HepG2 (cell line): Measurements from ENCODE around the gene RRP12. TPM values are rescaled to one million over a fixed set of nuclear protein-coding genes. Genes with fewer than 3 reads are reported as not detected.
A peak's percentile ranks its signal among the peaks of the same experiment; 100 is the strongest.

Experiments used
- ARNTL ChIP-seq: sonication (generic); formaldehyde crosslinking; IDR thresholded peaks from 2 replicates; pipeline ENCODE4 v1.4.0; 2020; ENCODE audit warnings: mild to moderate bottlenecking, missing genetic modification reagents
- CREM ChIP-seq, 2 experiments: sonication (generic) in 1 of 2; formaldehyde crosslinking in 1 of 2; IDR thresholded peaks; 2 replicates each; pipeline versions ENCODE4 v1.4.0 to v1.6.1; 2016 to 2020; ENCODE audit warnings: antibody characterized with exemption in 1 of 2, mild to moderate bottlenecking in 1 of 2, missing genetic modification reagents in 1 of 2
- ETV5 ChIP-seq: IDR thresholded peaks from 2 replicates; pipeline ENCODE4 v1.6.1; 2018; ENCODE audit warnings: missing biosample characterization, missing genetic modification reagents, inconsistent platforms, borderline replicate concordance
- FLYWCH1 ChIP-seq: sonication (generic); formaldehyde crosslinking; IDR thresholded peaks from 2 replicates; pipeline ENCODE4 v1.8.1; 2023; ENCODE audit warnings: mild to moderate bottlenecking, missing genetic modification reagents
- FOXA1 ChIP-seq, 2 experiments: fragments of 450-650 bp in 1 of 2; sonication (generic) in 1 of 2; formaldehyde crosslinking in 1 of 2; IDR thresholded peaks; 2 replicates each; pipeline versions ENCODE4 v1.4.0 to v1.6.1; 2016 to 2020; ENCODE audit warnings: missing genetic modification reagents in 1 of 2
- HNRNPK ChIP-seq: fragments of 200-400 bp; formaldehyde crosslinking; IDR thresholded peaks from 2 replicates; pipeline ENCODE4 v1.6.1; 2018; ENCODE audit warnings: low read length, low read depth, moderate library complexity, mild to moderate bottlenecking; ENCODE audit not compliant: poor library complexity, severe bottlenecking
- HOXA7 ChIP-seq: sonication (generic); formaldehyde crosslinking; IDR thresholded peaks from 2 replicates; pipeline ENCODE4 v1.8.1; 2022; ENCODE audit warnings: mild to moderate bottlenecking, missing genetic modification reagents, moderate library complexity
- JUNB ChIP-seq: sonication (generic); formaldehyde crosslinking; IDR thresholded peaks from 2 replicates; pipeline ENCODE4 v1.8.0; 2022; ENCODE audit warnings: missing genetic modification reagents, mild to moderate bottlenecking, borderline replicate concordance
- LCORL ChIP-seq, 2 experiments: fragments of 450-650 bp in 1 of 2; sonication (generic) in 1 of 2; formaldehyde crosslinking in 1 of 2; IDR thresholded peaks; 2 replicates each; pipeline versions ENCODE4 v1.5.0 to v1.6.1; 2017 to 2020; ENCODE audit warnings: antibody characterized with exemption in 1 of 2, missing genetic modification reagents in 1 of 2
- MBNL3 ChIP-seq: fragments of 250-450 bp; sonication (Bioruptor Pico); conservative IDR thresholded peaks from 2 replicates; pipeline ENCODE4 v1.8.0; 2022; ENCODE audit warnings: mild to moderate bottlenecking, inconsistent platforms
- MXD4 ChIP-seq: IDR thresholded peaks from 2 replicates; pipeline ENCODE4 v1.6.1; 2016; ENCODE audit warnings: mild to moderate bottlenecking, missing biosample characterization, missing genetic modification reagents
- NAIF1 ChIP-seq: sonication (generic); formaldehyde crosslinking; IDR thresholded peaks from 2 replicates; pipeline ENCODE4 v1.5.0; 2020; ENCODE audit warnings: mild to moderate bottlenecking, missing genetic modification reagents, borderline replicate concordance
- NR1H2 ChIP-seq: sonication (generic); formaldehyde crosslinking; IDR thresholded peaks from 2 replicates; pipeline ENCODE4 v1.8.1; 2022; ENCODE audit warnings: low read depth, missing genetic modification reagents, borderline replicate concordance
- PREB ChIP-seq: sonication (generic); formaldehyde crosslinking; IDR thresholded peaks from 2 replicates; pipeline ENCODE4 v1.4.0; 2020; ENCODE audit warnings: missing genetic modification reagents
- TCF12 ChIP-seq, 2 experiments: fragments of 450-650 bp in 1 of 2; sonication (generic) in 1 of 2; formaldehyde crosslinking in 1 of 2; IDR thresholded peaks; 2 replicates each; pipeline versions ENCODE4 v1.6.1 to v1.8.0; 2017 to 2022; ENCODE audit warnings: antibody characterized with exemption in 1 of 2, mild to moderate bottlenecking in 1 of 2, missing genetic modification reagents in 1 of 2, moderate library complexity in 1 of 2
- ZBTB7A ChIP-seq: sonication (generic); formaldehyde crosslinking; IDR thresholded peaks from 2 replicates; pipeline ENCODE4 v1.8.0; 2022; ENCODE audit warnings: mild to moderate bottlenecking, missing genetic modification reagents
- ZNF143 ChIP-seq: sonication (generic); formaldehyde crosslinking; IDR thresholded peaks from 2 replicates; pipeline ENCODE4 v1.4.0; 2020; ENCODE audit warnings: missing genetic modification reagents
- ZNF569 ChIP-seq: sonication (generic); formaldehyde crosslinking; IDR thresholded peaks from 2 replicates; pipeline ENCODE4 v1.5.0; 2020; ENCODE audit warnings: mild to moderate bottlenecking, missing genetic modification reagents, moderate library complexity, borderline replicate concordance
- ZNF768 ChIP-seq: sonication (generic); formaldehyde crosslinking; IDR thresholded peaks from 2 replicates; pipeline ENCODE4 v1.4.0; 2020; ENCODE audit warnings: missing genetic modification reagents
- ZNF879 ChIP-seq: sonication (generic); formaldehyde crosslinking; IDR thresholded peaks from 2 replicates; pipeline ENCODE4 v1.8.1; 2023; ENCODE audit warnings: missing genetic modification reagents
- polyA plus RNA-seq, 8 experiments: library from polyadenylated mRNA; depleted of rRNA in 3 of 8; stranded (reverse) in 7 of 8; unstranded in 1 of 8; fragments of >200 nt; fragmentation: Illumina TruSeq in 4 of 8; extraction: Trizol in 4 of 8; gene quantifications; 2 replicates each; pipeline versions ENCODE4 v1.2.1 to v1.2.3, GENCODE V29; 2011 to 2016; ENCODE audit warnings: low read depth in 4 of 8, missing spikeins in 1 of 8, mixed read lengths in 1 of 8; ENCODE audit not compliant: insufficient read depth in 1 of 8
- total RNA-seq, 5 experiments: library from RNA; depleted of rRNA; stranded (reverse); fragments of >200 nt; fragmentation: Illumina TruSeq; extraction: Trizol; gene quantifications; 2 replicates each; pipeline ENCODE4 v1.2.3, GENCODE V29; 2016; ENCODE audit warnings: low read depth in 1 of 5
- TF ChIP-seq, protein P1 (sequence below): IDR thresholded peaks from 2 replicates; pipeline ENCODE4 v1.4.0; 2020; ENCODE audit warnings: mild to moderate bottlenecking, missing genetic modification reagents
- TF ChIP-seq, protein P2 (sequence below): sonication (generic); formaldehyde crosslinking; IDR thresholded peaks from 2 replicates; pipeline ENCODE4 v1.4.0; 2020; ENCODE audit warnings: mild to moderate bottlenecking, missing genetic modification reagents

Gene RRP12
- total and polyA plus RNA-seq, 2 of the 13 experiments (the other 11 are each of a cell fraction or from before 2014, with no cell fraction given), result 13.2 to 39.4 TPM

DNA sequence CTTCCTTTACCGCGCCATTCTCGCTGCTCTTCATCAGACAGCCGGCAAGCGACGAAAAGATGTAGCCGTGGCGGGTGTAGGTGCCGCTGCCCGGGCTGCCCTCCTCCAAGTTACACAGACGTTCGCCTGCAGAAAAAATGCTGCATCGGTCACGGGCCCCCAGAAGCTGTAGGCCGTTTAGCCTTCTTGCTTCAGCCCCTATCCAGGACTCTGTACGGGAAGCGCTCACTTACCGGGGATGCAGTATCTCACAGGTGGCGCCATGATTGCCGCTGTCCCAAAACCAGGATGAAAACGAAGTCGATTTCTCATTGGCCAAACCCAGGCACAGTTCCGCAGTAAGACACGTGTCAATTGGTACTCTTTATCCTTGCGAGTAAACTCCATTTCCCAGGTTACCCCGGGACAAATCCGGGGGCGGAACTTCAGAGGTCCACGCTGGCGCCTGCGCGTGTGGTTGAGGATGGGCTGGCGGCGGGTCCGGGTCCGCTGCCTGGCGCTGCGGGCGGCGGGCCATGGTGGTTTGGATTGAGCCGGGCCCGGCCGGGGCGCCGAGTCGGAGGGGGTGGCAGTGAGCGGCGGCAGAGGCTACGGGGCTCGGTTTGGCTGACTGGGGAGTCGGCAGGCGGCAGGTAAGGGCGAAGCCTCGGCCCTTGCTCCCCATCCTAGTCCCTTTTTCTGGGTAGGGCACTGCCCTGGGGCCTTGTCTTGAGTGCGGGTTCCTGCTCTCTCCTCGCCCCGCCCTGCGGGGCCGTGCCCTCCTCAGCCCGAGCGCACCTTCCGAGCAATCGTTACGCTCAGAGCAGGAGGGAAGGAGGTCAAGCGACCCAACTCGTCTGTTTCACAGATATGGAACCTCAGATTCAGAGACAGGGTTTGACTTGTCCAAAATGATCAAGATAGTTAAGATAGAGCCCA is 44.8 kb upstream of the RRP12 start, which contains the start of the genes EXOSC1 and ZDHHC16 (continued):
- TF ChIP-seq LCORL (IDR thresholded peaks at IDR 0.05) (peak; percentile 82), LCORL (CRISPR knock-in tag; IDR thresholded peaks at IDR 0.05) (peak; percentile 32; the same call in 1 of the 2 replicates), JUNB (CRISPR knock-in tag) (no peak), HNRNPK (no peak), ARNTL (peak; percentile 45; the same call in 1 of the 2 replicates), ZBTB7A (CRISPR knock-in tag) (no peak), ZNF879 (CRISPR knock-in tag) (no peak), HOXA7 (CRISPR knock-in tag) (no peak), ZNF768 (CRISPR knock-in tag) (peak; percentile 26; the same call in 1 of the 2 replicates), MBNL3 (CRISPR knock-in tag) (no peak), ZNF569 (CRISPR knock-in tag) (no peak), MXD4 (CRISPR knock-in tag) (no peak; the same call in 1 of the 2 replicates), FOXA1 (IDR thresholded peaks at IDR 0.05) (no peak), FOXA1 (CRISPR knock-in tag; IDR thresholded peaks at IDR 0.05) (no peak), ZNF143 (CRISPR knock-in tag) (peak; percentile 98), ETV5 (CRISPR knock-in tag) (no peak), PREB (CRISPR knock-in tag) (no peak), FLYWCH1 (CRISPR knock-in tag) (no peak), CREM (IDR thresholded peaks at IDR 0.05) (peak; percentile 87), CREM (CRISPR knock-in tag; IDR thresholded peaks at IDR 0.05) (no peak), NAIF1 (CRISPR knock-in tag) (no peak), TCF12 (IDR thresholded peaks at IDR 0.05) (no peak), TCF12 (CRISPR knock-in tag; IDR thresholded peaks at IDR 0.05) (0 out of 2 replicates have a peak, but pooled peaks have one; percentile 65), NR1H2 (CRISPR knock-in tag) (no peak)
- TF ChIP-seq, protein P1, sequence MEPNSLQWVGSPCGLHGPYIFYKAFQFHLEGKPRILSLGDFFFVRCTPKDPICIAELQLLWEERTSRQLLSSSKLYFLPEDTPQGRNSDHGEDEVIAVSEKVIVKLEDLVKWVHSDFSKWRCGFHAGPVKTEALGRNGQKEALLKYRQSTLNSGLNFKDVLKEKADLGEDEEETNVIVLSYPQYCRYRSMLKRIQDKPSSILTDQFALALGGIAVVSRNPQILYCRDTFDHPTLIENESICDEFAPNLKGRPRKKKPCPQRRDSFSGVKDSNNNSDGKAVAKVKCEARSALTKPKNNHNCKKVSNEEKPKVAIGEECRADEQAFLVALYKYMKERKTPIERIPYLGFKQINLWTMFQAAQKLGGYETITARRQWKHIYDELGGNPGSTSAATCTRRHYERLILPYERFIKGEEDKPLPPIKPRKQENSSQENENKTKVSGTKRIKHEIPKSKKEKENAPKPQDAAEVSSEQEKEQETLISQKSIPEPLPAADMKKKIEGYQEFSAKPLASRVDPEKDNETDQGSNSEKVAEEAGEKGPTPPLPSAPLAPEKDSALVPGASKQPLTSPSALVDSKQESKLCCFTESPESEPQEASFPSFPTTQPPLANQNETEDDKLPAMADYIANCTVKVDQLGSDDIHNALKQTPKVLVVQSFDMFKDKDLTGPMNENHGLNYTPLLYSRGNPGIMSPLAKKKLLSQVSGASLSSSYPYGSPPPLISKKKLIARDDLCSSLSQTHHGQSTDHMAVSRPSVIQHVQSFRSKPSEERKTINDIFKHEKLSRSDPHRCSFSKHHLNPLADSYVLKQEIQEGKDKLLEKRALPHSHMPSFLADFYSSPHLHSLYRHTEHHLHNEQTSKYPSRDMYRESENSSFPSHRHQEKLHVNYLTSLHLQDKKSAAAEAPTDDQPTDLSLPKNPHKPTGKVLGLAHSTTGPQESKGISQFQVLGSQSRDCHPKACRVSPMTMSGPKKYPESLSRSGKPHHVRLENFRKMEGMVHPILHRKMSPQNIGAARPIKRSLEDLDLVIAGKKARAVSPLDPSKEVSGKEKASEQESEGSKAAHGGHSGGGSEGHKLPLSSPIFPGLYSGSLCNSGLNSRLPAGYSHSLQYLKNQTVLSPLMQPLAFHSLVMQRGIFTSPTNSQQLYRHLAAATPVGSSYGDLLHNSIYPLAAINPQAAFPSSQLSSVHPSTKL (CRISPR knock-in tag), result peak; percentile 36
- TF ChIP-seq, protein P2, sequence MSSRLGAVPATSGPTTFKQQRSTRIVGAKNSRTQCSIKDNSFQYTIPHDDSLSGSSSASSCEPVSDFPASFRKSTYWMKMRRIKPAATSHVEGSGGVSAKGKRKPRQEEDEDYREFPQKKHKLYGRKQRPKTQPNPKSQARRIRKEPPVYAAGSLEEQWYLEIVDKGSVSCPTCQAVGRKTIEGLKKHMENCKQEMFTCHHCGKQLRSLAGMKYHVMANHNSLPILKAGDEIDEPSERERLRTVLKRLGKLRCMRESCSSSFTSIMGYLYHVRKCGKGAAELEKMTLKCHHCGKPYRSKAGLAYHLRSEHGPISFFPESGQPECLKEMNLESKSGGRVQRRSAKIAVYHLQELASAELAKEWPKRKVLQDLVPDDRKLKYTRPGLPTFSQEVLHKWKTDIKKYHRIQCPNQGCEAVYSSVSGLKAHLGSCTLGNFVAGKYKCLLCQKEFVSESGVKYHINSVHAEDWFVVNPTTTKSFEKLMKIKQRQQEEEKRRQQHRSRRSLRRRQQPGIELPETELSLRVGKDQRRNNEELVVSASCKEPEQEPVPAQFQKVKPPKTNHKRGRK (CRISPR knock-in tag), result no peak
